Erythroblast (primary cell): Measurements from ENCODE around the gene KCNH8.

Source experiments
- GATA1 ChIP-seq: IDR thresholded peaks from 2 replicates; pipeline ENCODE4 v1.6.1; 2011; ENCODE audit warnings: low read depth, mild to moderate bottlenecking, control low read depth, low read length, moderate library complexity
- POLR2A ChIP-seq: IDR thresholded peaks from 2 replicates; pipeline ENCODE4 v1.6.1; 2011; ENCODE audit warnings: mild to moderate bottlenecking, low read length

GRCh38 chr3:19151171-19151570, 2.9 kb downstream of the KCNH8 start:
- TF ChIP-seq POLR2A (no peak), GATA1 (no peak)
